Measurements from ENCODE around the gene PYGL. TPM values are rescaled to one million over a fixed set of nuclear protein-coding genes. Genes with fewer than 3 reads are reported as not detected.
A peak's percentile ranks its signal among the peaks of the same experiment; 100 is the strongest.

Gene PYGL
- total and polyA plus RNA-seq, 2 experiments from 2014 or later, result 57.6 to 93.8 TPM

GRCh38 chr14:50954811-50955372, 10.6 kb upstream of the PYGL start:
- no peak overlapping the region for H3K27ac Mint-ChIP-seq

More at GRCh38 chr14:50954811-50955372, 10.6 kb upstream of the PYGL start:
- no peak overlapping the region for H3K4me3 ChIP-seq
- H2AFZ ChIP-seq, result no peak overlapping the region
- no peaks in the 10 kb centered on the region for H3K9me2 ChIP-seq (ENCODE audit: insufficient read depth)
- H3K27me3 ChIP-seq (ENCODE audit: insufficient read depth), result no peaks in the 10 kb centered on the region
- H4K20me1 ChIP-seq (replicated peaks; ENCODE audit: insufficient read depth), result no peaks in the 10 kb centered on the region
- no peaks in the 10 kb centered on the region for H3K4me1 ChIP-seq (ENCODE audit: insufficient read depth)
- no peak overlapping the region for H3K4me2 ChIP-seq
- Mint-ChIP-seq H3K4me1 (peaks cover 13% of the 10 kb centered on the region), H3K9me3 (peaks cover 6% of the 10 kb centered on the region; the same call in 2 of the 3 replicates), H3K4me3 (no peak overlapping the region), H3K36me3 (ENCODE audit: low read depth) (peaks cover 3% of the 10 kb centered on the region; the same call in 1 of the 3 replicates), H3K27me3 (ENCODE audit: insufficient read depth, low read depth, poor library complexity) (no peaks in the 10 kb centered on the region)
- peak; percentile 52 for DNase-seq (ENCODE audit: low spot score)
- H3K36me3 ChIP-seq (ENCODE audit: insufficient read depth), result no peaks in the 10 kb centered on the region
- ATAC-seq, result peak; percentile 83
- TF ChIP-seq ZNF462 (CRISPR knock-in tag; IDR thresholded peaks at IDR 0.05), result no peak
- peak; percentile 71 to 76 for TF ChIP-seq CTCF (conservative IDR thresholded peaks at IDR 0.05; ENCODE audit: low read depth in 2 of 2)
- no peak overlapping the region for H3K27ac ChIP-seq (ENCODE audit: low read depth)
- H3K79me2 ChIP-seq (replicated peaks; ENCODE audit: insufficient read depth), result no peaks in the 10 kb centered on the region
- H3F3A ChIP-seq (replicated peaks; ENCODE audit: low read depth), result no peaks in the 10 kb centered on the region

All from GM23338 (cell line).